UCSD-AML1 (cell line): Measurements from ENCODE around the gene SLC45A3.

Experiments used
- DNase-seq: peaks from one replicate; lab custom pipeline; 2025; ENCODE audit not compliant: unreplicated experiment; lab: John Stamatoyannopoulos, UW

Gene SLC45A3

DNA sequence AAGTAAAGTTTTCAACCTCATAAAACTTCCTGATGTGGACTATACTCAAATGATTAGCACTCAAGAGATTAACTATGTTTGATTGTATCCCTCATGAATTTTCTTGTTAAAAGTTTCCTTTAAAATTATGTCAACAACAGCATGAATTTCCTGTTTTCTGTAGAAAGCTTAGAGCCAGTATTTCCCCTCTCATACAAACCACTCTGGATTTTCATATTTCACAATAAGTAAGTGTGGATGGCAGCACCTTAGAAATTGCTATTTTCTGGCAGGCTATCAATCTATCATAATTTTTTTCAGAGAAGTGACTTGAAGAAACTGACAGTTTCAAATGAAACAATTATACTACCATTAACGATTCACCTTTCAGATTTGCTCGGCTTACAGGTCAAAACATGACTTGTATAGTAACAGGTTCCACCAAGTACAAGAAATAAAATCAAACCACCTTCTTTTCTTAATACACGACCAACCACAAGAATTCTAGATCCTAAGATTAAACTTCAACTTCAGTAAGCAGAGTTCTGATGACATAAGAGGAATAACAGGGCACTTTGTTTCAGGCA lies 69.3 kb downstream of the SLC45A3 start:
- no peak for DNase-seq

DNA sequence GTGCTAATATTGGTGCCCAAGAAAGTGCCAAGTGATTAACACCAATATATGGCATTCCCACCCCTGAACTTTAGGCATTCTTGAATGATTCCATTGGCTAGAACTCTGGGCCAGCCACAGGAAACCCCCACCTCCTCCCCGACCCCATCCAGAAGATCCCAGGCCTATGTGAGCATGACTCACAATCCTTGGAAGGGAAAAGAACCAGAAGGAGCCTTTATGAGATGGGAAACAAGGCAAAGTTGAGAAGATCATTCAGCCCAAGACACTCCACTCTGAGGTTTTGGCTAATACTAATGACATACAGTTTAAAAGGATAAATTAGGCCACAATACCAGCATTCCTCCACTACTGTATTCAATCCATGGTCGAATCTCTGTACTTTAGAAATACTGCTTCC lies 70.3 kb downstream of the SLC45A3 start:
- no peak for DNase-seq
